ENCODE measurements around the gene MED31.

MED31 gene

DNA sequence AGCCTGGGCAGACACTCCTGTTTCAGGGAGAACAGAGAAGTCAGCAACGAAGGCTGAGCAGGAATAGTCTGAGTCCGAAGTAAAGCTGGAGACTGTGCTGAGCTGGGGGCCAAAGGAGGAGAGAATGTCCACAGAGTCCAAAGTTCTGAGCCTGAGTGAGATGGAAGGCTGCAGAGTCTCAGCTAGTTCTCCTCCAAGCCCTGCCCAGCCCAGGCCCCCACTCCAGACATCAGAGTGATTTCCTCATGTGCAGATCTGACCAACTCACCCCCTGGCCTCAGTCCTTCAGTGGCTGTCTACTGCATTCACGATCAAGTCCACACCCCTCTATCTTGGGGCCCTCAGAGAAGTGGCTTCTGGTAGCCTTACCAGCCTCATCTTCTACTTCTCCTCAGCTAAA lies 40.1 kb upstream of the MED31 start:
- TF ChIP-seq, protein P1, sequence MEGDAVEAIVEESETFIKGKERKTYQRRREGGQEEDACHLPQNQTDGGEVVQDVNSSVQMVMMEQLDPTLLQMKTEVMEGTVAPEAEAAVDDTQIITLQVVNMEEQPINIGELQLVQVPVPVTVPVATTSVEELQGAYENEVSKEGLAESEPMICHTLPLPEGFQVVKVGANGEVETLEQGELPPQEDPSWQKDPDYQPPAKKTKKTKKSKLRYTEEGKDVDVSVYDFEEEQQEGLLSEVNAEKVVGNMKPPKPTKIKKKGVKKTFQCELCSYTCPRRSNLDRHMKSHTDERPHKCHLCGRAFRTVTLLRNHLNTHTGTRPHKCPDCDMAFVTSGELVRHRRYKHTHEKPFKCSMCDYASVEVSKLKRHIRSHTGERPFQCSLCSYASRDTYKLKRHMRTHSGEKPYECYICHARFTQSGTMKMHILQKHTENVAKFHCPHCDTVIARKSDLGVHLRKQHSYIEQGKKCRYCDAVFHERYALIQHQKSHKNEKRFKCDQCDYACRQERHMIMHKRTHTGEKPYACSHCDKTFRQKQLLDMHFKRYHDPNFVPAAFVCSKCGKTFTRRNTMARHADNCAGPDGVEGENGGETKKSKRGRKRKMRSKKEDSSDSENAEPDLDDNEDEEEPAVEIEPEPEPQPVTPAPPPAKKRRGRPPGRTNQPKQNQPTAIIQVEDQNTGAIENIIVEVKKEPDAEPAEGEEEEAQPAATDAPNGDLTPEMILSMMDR (IDR thresholded peaks at IDR 0.05) = no peak

DNA sequence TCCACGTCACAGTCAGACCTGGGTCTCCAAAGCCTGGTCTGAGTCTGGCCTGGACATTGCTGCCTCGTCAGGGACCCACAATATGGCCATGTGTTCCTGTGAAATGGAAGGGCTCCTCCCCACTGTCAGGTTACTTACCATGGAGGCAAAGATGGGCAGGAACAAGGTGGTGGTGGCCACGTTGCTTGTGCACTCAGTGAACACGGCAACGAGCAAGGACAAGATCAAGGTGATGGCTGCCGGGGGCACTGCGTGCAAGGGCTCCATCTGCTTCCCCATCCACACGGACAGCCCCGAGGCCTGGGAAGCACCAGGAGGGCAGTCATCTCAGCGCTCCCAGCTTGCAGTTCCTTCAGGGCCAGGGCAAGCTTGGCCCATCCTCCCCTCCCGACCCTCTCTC lies 39.2 kb upstream of the MED31 start:
- TF ChIP-seq, protein P1 (IDR thresholded peaks at IDR 0.05) = no peak

DNA sequence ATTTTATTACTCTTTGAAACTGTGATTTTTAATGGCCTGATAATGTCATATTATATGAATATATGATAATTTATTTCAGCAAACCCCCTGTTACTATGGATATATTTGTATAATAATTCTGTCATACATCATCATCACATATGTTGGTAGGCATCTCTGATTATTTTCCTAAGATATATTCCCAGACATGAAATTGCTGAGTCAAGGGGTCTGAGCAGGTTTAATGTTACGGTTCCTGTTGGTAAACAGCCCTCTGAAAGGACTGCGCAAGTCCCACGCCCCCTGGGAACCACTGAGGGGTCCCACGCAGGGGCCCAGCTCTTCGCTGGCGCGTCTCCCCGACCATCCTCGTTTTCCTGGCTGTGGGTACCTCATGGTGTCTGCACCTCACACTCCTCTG lies 37.5 kb upstream of the MED31 start:
- TF ChIP-seq, protein P1 (IDR thresholded peaks at IDR 0.05) = no peak

DNA sequence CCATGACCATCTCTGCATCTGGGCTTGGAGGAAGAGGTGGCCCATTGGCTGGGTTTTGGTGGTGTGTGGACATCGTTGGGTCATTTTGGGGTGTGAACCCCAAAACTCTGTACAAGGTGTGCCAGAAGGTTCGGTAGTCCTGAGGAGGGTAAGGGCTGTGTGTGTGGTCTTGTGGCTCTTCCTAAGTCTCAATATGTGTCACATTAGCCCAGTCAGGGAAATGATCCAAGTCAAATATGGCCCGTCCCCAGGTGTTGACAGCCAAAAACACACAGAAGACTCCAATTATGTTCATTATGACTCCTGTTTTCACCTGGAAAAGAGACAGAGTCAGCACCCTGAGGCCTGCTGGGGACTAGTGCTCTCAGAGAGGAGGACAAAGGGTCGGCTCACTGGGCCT lies 34.6 kb upstream of the MED31 start:
- TF ChIP-seq, protein P1 (IDR thresholded peaks at IDR 0.05) = no peak

DNA sequence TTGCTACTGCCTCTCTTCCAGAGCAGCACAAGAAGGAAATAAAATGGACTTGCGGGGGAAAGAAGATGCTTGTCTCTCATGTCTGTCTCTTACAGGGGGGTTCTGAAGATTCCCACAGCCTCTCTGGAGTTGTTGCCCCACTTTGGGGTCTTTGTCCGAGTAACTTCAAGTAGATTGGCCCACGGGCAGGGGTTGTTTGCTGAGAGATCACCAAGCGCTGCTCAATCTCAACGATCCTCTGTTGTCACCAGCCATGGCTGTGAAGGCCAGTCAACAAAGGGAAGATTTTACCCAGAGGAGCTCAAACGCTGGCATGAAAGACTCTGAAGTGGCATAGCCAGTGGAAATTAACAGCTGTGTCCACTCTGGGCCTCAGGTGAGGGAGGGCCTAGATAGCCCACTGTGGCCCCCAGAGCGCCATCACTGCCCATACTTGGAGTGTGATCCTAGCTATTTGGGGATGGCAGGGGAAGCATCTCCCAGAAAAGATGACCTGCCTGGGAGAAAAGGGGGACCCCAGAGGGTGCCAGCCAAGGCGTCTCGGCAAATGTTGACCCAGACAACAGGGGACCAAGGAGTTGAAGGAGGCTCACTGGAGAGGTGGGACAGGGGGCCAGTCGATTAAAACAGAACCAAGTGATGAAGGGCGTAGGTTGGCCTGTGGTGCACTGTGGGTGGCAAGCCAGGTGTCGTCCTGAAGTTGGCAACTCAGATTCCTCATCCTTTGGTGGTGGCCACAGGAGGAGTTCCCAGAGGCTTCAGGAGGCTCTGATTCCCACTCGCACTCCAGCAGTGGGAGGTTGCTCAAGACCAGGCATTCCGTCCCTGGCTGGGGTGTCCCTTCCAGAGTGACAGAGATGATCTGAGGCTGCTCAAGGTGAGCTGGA lies 33.7 kb upstream of the MED31 start:
- TF ChIP-seq, protein P1 (IDR thresholded peaks at IDR 0.05) = no peak

DNA sequence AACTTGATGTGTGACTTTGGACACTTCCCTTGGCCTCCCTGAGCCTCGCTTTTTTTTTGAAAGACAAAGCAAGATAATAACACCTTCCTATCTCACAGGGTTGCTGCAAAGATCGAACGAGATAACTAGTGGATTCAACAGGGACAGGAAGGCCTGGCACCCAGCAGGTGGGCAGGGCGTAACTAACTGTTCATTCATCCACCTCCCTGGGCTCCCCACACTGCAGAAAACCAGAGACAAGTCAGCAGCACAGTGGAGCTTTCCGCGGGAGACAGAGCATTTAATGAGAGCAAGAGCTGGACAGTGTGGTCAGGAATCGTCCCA lies 33.0 kb upstream of the MED31 start:
- TF ChIP-seq, protein P1 (IDR thresholded peaks at IDR 0.05) = no peak

DNA sequence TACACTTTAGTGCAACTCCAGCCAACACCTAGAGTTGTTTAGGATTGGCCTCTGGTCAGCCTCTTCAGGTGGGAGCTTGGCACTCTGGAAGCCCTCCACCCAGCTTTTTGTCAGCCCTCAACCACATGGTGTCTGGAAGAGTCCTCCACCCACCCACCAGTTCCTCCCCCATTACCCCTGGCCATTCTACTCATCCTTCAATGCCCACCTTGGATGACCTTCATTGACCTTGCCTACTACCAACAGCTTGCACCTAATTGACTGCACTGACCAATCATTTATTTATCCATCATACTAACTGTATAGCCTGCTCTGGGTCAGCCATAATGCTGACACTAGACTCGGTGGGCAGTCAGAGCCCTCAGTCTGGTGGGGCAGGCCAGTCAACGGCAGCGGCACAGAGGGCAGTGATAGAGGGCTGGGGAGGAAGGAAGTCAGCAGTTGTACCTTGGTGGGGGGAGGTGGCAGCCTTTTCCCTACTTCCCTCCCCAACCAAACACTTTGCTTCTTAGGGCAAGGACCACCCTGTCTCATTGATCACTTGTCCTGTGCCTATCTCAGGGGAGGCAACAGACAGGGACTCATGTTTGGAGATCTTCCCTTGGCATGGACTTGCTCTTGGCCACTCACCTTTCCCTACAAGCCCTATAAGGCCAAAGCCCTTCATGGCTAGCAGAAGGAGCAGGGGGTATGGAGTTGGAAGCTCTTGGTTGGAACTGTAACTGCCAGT lies 32.5 kb upstream of the MED31 start:
- TF ChIP-seq, protein P1 (IDR thresholded peaks at IDR 0.05) = no peak

Measured in LNCAP (cell line).